GM12874 (cell line): ENCODE data around the gene SLC22A13.

Source experiments
- TF ChIP-seq, protein P1 (sequence below): IDR thresholded peaks from 2 replicates; pipeline ENCODE4 v1.5.1; 2011; ENCODE audit warnings: low read depth, mild to moderate bottlenecking, control low read depth, low read length, moderate library complexity; ENCODE audit not compliant: insufficient read depth

Gene SLC22A13

DNA sequence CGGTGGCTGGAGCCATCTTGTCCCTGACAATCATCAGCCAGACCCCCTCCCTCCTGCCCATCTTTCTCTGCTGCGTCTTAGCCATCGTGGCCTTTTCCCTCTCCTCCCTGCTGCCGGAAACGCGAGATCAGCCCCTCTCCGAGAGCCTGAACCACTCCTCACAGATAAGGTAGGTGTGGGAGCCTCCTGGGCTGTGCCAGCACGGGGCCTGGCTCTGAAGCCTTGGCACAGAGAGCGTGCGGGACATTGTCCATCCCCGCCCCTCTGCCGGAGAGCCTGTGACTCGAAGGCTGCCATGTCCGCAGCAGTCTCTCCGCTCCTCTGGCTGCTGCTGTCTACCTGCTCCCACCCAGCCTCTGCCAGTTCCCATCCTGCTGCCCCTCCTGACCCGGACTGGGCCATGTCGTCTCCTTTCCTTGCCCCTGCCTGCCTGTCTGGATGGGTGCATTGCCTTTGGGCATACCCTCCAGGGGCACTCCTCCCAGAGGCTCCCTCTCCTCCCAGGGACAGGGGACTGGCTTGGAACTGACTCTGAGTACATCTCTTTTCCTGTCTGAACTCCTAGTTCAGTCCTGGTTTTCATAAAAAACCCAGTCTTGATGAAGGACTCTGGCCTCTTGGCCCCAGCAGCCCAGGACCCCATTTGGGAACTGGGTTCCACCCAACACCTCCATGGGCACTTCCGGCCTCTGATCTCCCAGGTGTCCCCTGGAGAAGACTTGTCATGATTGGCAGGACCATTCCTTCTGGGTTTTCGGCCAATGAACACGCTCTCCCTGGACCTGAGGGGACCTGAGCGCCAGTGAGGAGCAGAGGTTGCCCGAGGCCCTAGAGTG lies 51.0 kb downstream of the SLC22A13 start:
- TF ChIP-seq, protein P1, sequence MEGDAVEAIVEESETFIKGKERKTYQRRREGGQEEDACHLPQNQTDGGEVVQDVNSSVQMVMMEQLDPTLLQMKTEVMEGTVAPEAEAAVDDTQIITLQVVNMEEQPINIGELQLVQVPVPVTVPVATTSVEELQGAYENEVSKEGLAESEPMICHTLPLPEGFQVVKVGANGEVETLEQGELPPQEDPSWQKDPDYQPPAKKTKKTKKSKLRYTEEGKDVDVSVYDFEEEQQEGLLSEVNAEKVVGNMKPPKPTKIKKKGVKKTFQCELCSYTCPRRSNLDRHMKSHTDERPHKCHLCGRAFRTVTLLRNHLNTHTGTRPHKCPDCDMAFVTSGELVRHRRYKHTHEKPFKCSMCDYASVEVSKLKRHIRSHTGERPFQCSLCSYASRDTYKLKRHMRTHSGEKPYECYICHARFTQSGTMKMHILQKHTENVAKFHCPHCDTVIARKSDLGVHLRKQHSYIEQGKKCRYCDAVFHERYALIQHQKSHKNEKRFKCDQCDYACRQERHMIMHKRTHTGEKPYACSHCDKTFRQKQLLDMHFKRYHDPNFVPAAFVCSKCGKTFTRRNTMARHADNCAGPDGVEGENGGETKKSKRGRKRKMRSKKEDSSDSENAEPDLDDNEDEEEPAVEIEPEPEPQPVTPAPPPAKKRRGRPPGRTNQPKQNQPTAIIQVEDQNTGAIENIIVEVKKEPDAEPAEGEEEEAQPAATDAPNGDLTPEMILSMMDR, result no peak

DNA sequence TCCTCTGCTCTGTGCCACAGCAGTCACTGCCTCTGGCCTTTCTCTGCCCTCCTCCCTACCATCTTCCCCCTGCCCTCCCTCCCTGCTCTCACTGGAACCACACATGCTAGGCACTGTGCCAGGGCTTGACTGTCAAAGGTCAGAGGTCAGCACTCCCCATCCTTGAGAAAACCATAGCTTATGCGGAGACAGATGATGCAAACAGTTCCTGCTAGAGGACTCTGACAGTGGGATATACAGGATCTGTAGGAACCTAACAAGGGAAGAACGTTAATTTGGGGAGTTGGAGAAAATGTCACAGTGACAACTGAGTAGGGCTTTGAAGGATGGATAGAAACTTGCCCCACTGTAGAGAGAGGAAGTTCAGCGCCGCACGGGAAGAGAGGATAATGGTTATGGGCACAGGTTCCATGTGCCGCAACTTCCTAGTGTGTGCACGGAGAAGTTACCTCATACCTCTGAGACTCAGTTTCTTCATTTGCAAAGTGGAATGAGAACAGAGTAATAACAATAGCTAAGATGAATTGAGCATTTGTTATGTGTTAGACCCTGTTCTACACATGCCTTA lies 51.7 kb downstream of the SLC22A13 start:
- TF ChIP-seq, protein P1, result no peak

DNA sequence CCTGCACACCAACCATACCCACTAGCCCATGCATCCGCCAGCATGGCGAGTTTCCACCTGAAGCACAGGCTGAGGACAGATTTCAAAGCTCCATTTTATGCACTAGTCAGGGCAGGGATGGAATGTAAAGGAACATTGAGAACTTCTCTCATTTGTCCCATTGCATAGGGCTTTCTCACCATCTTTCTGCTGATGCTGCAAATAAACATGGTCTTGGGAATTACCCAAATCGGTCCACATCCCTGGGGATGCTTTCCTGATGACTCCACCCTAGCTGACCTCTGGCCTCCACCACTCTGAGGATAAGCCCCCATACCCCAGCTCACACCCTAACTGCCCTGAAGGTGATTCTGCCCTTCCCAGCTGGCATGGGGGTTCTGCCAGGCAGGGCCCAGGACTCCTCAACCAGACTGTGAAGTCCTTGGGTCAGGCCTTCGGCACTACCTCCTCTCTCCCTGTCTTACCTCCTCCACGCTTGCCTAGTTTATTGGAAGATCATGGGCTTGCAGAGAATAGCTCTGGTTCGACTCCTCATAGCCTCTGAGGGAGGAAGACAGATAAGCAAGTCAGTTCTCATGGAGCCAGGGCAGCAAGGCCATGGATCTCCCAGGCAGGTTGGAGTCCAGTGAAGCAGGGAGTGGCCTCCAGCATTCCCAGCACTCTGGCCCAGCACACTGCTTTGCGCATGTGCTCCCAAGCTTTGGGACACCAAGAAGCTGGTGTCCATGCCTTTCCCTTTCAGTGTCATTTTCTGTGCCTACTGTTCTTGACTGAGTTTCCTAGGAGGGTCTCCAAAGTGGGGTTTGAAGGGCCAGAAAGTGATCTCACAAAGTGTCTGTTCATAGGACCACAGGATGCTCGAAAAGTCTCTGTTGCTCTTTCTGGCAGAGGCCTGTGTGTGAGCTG lies 53.4 kb downstream of the SLC22A13 start:
- TF ChIP-seq, protein P1, result no peak

DNA sequence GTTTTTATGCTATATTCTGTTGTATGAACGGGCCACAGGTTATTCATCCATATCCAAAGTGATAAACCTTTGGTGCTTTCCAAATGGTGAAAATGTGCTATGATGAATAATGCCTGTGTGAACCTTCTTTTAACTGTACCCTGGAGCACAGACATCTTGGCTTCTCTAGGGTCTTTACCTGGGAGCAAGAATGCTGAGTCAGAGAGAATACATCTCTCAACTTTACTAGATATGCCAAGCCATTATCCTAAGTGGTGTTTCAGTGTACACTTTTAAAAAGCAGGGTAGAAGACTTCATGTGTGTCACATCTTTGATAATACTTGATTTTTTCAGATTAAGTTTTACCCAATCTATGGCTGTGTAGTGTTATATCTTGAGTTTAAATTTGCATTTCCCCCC lies 57.4 kb downstream of the SLC22A13 start:
- TF ChIP-seq, protein P1, result no peak

DNA sequence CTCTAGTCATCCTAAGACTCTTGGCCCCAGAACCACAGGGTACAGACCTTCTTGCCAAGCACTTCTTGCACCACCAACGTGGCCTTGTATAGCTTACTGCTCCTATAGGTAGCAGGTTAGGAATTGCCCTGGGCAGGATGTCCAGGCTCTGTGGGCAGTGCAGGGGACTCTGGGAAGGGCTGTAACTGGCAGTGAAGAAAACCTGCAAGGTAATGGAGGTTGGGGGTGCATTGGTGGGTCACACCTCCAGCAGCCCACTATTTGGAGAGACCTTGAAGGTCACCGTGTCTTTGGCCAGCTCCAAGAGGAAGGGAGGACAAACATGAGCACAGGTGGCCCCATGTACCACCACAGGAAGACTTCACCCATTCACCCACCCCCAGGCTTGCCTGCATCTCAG lies 59.6 kb downstream of the SLC22A13 start:
- TF ChIP-seq, protein P1, result no peak

DNA sequence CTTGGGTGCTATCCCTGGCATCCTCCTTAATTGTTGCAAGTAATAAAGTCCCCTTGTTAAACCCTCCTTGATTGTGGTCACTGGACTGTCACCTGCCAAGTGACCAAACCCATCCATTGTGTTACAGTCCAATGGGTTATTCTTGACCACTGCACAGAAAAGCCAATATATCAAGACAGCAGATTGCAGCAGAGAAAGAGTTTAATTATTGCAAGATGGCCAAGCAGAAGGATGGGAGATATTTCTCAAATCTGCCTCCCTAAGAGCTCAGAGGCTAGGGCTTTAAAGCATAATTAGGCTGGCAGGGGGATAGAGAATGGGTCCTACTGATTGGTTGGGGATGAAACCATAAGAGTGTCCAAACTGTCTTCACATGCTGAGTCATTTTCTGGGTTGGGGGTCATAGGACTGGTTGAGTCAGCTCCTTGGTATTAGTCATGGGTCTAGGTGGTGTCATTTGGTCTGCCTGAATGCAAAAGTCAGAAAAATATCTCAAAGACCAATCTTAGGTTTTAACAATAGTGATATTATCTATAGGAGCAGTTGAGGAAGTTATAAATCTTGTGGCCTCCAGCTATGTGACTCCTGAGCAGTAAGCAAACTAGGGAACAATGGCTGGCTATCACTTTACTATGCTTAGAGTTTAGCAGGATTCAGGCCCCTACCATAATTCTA lies 61.9 kb downstream of the SLC22A13 start:
- TF ChIP-seq, protein P1, result no peak
